ENCODE measurements around the gene SHD.

SHD gene

DNA sequence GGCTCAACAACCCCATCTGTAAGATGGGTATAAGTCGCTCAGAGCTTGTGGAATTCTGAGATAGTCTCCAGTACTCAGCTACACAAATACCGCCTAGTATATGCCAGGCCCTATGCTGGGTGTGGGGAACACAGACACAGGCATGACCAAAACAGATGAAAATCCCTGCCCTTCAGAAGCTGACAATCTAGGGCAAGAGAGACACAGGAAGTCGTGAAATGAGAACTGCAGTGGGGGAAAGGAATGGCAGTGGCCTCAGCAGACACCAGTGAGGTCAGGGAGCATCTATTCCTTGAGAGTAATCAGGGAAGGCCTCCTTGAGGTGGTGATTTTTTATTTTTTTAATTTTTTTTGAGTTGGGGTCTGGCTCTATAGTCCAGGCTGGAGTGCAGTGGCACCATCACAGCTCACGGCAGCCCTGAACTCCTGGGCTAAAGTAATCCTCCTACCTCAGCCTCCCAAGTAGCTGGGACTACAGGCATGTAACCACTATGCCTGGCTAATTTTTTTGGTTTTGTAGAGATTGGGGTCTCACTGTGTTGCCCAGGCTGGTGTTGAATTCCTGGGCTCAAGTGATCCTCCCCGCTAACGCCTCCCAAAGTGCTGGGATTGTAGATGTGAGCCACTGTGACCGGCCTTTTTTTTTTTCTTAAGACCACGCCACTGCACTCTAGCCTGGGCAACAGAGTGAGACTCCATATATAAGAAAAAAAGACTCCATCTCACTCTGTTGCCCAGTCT is 19.9 kb downstream of the SHD start:
- no peak for DNase-seq

DNA sequence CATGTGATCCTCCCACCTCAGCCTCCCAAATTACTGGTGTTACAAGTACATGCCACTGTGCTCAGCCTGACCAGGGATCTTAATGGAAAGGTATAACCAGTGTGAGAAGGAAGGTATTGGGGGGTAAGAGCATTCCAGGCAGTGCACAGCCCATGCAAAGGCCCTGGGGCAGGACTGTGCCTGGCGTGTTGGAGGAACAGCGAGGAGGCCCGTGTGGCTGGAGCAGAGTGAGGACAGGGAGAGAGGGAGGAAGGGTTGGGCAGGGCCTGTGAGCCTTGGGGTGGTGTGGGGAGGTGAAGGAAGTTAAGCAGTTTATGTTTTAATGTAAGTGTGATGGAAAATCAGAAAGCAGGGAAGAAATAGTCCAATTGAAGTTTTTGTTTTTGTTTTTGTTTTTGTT is 21.5 kb downstream of the SHD start:
- DNase-seq = no peak

DNA sequence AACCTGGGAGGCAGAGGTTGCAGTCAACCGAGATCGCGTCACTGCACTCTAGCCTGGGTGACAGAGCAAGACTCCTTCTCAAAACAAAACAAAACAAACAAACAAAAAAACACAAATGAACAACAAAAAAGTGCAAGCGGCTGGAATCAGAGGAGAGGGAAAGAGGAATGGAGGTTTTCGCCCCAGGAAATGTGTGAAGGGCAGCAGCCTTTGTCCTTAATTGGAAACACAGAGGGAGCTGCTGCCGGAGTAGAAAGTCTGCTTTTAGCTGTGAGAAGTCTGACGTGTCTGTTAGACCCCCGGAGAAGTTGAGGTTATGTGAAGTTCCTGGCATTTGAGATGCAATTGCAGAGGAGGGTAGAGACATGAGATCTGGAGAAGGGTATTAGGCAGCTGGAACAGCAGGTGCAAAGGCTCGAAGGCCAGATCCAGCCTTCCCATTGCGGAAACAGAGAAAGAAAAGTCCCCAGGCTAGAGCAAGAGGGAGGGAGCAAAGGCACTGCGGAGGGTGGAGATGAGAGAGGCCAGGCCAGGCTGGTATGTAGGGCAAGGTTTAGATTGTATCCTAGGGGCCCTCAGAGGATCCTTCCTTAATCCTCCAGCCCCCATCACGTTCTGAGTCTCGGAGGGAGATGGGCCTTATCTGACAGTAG is 22.6 kb downstream of the SHD start:
- DNase-seq = no peak

DNA sequence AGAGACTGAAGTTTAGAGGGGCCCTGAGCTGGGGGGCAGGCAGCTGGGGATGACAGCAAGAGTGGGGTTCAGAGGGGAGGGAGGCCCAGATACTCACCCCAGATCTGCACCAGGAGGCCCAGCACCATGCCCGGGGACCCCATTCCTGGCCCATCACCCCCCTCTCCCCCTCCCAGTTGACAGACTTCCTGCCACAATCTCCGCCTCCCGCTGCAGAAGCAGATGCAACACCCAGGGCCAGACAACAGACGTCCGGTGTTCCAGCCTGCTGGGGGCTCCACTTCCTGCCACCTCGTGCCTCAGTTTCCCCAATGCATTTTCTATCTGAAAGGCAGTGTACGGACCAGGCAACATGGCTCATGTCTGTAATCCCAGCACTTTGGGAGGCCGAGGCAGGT is 23.2 kb downstream of the SHD start, which contains the start of gene TMIGD2:
Gene TMIGD2, minus strand, starts transcription at position 147 of the 398 bp plus-strand sequence. Its CDS starts 4 bp downstream, at position 143.
- DNase-seq = no peak

- no peak for DNase-seq
Measured at GRCh38 chr19:4303819-4304537, 24.9 kb downstream of the SHD start.

DNA sequence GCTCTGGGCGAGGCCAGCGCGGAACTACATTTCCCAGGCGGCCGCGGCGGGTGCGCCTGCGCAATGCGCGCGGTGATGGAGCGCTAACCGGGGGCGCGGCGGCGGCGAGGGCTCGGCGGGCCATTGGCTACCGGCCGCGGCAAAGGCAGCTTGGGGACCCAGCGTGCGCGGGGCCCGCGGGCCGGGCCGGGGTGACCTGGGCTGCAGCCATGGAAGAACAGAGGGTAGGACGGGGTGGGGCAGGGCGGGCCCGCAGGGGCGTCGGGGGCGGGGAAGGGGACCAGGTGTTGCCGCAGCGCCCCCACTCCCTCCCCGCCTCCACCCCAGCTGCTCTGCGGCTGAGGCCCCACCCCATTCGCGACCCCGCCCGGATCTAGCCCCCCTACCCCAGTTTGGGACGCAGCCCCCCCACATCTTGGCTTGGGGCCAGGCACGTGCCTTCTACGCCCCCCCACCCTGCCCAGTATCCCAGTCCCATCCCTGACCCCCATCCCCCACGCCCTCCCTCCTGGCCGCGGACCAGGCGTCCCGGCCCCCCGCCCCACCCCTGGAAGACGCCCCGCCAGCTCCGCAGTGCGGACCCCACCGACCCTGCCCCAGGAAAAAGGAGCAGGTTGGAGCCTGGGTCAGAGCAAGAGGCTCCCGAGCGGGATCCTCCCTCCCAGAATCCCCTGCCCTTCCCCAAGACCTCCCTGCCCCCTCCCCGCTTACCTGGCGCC is 25.6 kb downstream of the SHD start, which contains the start of gene FSD1:
Gene FSD1, plus strand, starts transcription at position 61 of the 719 bp plus-strand sequence. Its CDS starts 149 bp downstream, at position 210.
- peak in 3 of 14 donors; percentile 17 to 34 (median 29) for DNase-seq

GRCh38 chr19:4305257-4305612 is 26.2 kb downstream of the SHD start:
- no peak for DNase-seq

DNA sequence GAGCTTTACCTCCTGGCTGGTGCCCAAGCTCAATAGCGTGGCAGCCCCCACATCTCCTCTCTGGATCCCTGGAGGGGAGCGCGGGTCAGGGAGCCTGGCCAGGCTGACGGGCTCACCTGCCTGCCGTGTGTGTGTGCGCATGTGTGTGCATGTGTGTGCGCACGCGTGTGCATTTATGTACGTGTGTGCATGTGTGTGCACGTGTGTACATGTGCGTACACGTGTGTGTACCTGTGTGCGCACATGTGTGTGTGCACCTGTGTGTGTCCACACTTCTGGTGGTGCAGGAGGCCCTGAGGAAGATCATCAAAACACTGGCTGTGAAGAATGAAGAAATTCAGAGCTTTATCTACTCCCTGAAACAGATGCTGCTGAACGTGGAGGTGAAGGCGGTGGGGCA is 26.6 kb downstream of the SHD start:
- DNase-seq = no peak

DNA sequence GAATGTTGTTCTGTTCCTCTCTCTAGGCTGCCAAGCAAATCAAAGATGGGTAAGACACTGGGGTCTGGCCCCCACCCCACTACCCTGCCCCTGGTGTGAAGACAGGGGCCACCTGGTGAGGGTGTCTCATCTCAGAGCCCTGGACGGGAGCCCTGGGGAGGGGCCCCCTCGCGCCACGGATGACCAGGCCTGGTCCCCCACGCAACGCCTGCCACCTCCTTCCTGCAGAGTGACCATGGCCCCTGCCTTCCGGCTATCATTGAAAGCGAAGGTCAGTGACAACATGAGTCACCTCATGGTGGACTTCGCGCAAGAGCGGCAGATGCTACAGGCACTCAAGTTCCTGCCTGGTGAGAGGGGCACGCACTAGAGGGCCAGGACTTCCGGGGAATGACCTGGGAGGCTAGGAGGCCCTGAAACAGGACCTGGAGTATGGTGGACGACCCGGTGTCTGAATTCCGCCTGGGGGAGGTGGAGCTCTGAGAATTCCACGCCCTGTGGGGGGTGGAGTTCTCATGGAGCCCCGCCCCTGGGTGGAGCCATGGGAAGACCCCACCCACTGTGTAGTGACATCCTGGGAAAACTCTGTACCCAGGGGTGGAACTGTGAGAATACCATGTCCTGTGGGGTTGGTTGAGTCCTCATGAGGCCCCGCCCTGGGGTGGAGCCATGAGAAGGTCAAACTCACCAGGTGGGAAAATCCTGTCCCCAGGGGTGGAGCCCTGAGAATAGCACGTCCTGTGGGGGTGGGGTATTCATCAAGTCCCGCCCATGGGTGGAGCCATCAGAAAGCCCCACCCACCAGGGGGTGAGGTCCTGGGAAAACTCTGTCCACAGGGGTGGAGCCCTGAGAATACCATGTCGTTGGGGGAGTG is 31.4 kb downstream of the SHD start:
- no peak for DNase-seq

DNA sequence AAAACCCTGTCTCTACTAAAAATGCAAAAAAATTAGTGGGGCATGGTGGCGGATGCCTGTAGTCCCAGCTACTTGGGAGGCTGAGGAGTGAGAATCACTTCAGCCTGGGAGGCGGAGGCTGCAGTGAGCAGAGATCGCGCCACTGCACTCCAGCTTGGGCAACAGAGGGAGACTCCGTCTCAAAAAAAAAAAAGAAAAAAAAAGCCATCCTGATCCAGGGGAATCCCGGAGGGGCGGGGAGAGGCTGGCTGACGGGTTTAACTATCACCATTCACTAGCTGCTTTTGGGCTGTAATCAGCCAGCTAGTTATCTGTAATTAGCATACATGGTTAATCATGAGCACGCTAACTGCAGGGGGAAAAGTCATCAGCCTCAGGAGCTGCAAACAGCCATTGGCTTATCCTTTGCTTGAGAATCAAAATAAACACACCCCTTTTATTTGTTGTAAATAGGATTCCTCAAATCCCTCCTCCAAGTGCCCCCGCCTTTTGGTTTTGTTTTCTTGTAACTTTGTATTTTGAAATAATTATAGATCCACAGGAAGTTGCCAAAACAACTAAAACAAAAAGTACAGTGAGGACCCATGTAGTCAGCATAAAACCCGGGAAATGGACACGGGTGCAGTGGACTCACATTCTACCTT is 34.9 kb downstream of the SHD start:
- DNase-seq = no peak

DNA sequence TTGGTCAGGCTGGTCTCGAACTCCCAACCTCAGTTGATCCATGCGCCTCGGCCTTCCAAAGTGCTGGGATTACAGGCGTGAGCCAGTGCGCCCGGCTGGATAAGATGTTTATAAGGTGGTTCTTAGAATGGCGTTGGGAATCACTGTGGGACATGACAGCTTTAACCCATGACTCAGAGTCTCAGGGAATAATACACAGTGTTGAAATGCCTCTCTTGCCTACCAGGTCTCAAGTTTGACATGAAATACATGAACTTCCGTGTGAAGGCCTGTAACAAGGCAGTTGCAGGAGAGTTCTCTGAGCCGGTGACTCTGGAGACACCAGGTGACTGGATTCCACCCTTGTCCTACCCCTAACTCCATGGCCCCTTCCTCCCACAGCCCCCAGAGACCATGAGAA is 37.9 kb downstream of the SHD start:
- DNase-seq = no peak

GRCh38 chr19:4318460-4318859 is 39.4 kb downstream of the SHD start:
- no peak for DNase-seq

GRCh38 chr19:4319067-4319718 is 40.1 kb downstream of the SHD start:
- DNase-seq = no peak

- no peak for DNase-seq
Measured at GRCh38 chr19:4320419-4320818, 41.4 kb downstream of the SHD start.

DNA sequence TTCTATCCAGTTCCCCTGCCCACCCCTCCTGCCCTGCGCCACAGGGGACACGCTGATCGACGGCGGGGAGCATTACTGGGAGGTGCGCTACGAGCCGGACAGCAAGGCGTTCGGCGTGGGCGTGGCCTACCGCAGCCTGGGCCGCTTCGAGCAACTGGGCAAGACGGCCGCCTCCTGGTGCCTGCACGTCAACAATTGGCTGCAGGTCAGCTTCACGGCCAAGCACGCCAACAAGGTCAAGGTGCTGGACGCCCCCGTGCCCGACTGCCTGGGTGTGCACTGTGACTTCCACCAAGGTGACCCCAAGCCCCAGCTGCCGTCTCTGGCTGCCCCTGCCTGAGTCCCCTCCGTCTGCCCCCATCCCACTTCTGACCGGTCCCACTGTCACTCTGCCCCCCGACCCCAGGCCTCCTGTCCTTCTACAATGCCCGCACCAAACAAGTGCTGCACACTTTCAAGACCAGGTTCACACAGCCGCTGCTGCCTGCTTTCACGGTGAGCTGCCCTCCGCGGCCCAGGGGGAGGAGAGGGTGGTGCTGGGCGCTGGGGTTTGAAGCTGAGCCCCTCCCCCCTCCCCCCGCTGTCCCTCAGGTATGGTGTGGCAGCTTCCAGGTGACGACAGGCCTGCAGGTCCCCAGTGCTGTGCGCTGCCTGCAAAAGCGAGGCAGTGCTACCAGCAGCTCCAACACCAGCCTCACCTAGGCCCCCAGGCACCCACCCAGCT is 44.0 kb downstream of the SHD start:
- no peak for DNase-seq

- DNase-seq = no peak
Measured at GRCh38 chr19:4323692-4324091, 44.6 kb downstream of the SHD start.

- no peak for DNase-seq
Measured at GRCh38 chr19:4324228-4324627, 45.2 kb downstream of the SHD start.

GRCh38 chr19:4326215-4326836 is 47.3 kb downstream of the SHD start:
- no peak for DNase-seq

DNA sequence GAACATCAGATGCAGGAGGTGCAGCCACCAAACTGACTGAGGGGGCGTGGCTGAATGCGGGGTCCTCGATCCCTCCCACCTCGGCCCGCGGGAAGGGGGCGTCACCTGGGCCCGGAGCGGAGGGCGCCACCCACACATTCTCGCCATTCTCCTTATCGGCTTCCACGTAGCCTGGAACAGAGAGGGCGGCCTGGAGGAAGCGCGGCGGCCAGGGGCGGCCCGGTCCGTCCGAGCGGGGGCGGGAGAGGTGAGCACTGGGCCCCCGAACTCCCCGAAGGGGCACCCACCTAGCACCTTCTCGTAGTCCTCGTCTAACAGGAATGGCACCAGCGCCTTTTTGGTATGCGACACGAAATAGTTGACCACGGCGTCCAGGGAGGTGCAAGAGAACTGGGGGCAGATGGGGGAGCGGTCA is 47.8 kb downstream of the SHD start:
- DNase-seq = no peak

Measured in C1 segment of cervical spinal cord (tissue), 14 donors.